ENCODE results near the gene SULT2A1.
"Not testable (repeated sequence)": the region's sequence is repeated elsewhere in the genome, so short reads cannot be mapped to it uniquely, and the experiment has no call there.

The SULT2A1 gene

GRCh38 chr19:47860602-47861297 is 25.4 kb downstream of the SULT2A1 start:
- Histone ChIP-seq H3K36me3 (ENCODE audit: control insufficient read depth in 1 of 2, insufficient read depth in 2 of 2, low read length in 2 of 2) (no peaks in the 10 kb centered on the region), H3K4me3 (ENCODE audit: low read depth in 1 of 2, low read length in 2 of 2) (no peak overlapping the region), H3K27me3 (ENCODE audit: low read depth, low read length) (no peaks in the 10 kb centered on the region), H3K4me1 (ENCODE audit: control insufficient read depth in 1 of 2, insufficient read depth in 2 of 2, low read length in 2 of 2) (no peaks in the 10 kb centered on the region), H3K9me3 (ENCODE audit: control insufficient read depth in 1 of 2, low read length in 2 of 2) (no peaks in the 10 kb centered on the region), H3K27ac (ENCODE audit: low read length) (no peak overlapping the region)

- H3K4me1 ChIP-seq (ENCODE audit: control insufficient read depth in 1 of 2, insufficient read depth in 2 of 2, low read length in 2 of 2); H3K27ac ChIP-seq (ENCODE audit: low read length); H3K9me3 ChIP-seq (ENCODE audit: control insufficient read depth in 1 of 2, low read length in 2 of 2); H3K36me3 ChIP-seq (ENCODE audit: control insufficient read depth in 1 of 2, insufficient read depth in 2 of 2, low read length in 2 of 2); H3K27me3 ChIP-seq (ENCODE audit: low read depth, low read length); H3K4me3 ChIP-seq (ENCODE audit: low read depth in 1 of 2, low read length in 2 of 2): not testable (repeated sequence)
Measured at GRCh38 chr19:47859838-47860237, 26.3 kb downstream of the SULT2A1 start.

- not testable (repeated sequence) for H3K27me3 ChIP-seq (ENCODE audit: low read depth, low read length); H3K4me3 ChIP-seq (ENCODE audit: low read depth in 1 of 2, low read length in 2 of 2); H3K36me3 ChIP-seq (ENCODE audit: control insufficient read depth in 1 of 2, insufficient read depth in 2 of 2, low read length in 2 of 2); H3K27ac ChIP-seq (ENCODE audit: low read length); H3K4me1 ChIP-seq (ENCODE audit: control insufficient read depth in 1 of 2, insufficient read depth in 2 of 2, low read length in 2 of 2); H3K9me3 ChIP-seq (ENCODE audit: control insufficient read depth in 1 of 2, low read length in 2 of 2)
Measured at GRCh38 chr19:47858646-47859285, 27.3 kb downstream of the SULT2A1 start, which contains the start of gene TPRX2. TSS of gene TPRX2 (plus strand) at chr19:47859235. CDS start at chr19:47859247, 12 bp downstream.

GRCh38 chr19:47858231-47858630 is 27.9 kb downstream of the SULT2A1 start:
- not testable (repeated sequence) for H3K9me3 ChIP-seq (ENCODE audit: control insufficient read depth in 1 of 2, low read length in 2 of 2); H3K4me1 ChIP-seq (ENCODE audit: control insufficient read depth in 1 of 2, insufficient read depth in 2 of 2, low read length in 2 of 2); H3K4me3 ChIP-seq (ENCODE audit: low read depth in 1 of 2, low read length in 2 of 2); H3K27ac ChIP-seq (ENCODE audit: low read length); H3K27me3 ChIP-seq (ENCODE audit: low read depth, low read length); H3K36me3 ChIP-seq (ENCODE audit: control insufficient read depth in 1 of 2, insufficient read depth in 2 of 2, low read length in 2 of 2)

GRCh38 chr19:47854459-47854858 is 31.7 kb downstream of the SULT2A1 start:
- Histone ChIP-seq H3K36me3 (ENCODE audit: control insufficient read depth in 1 of 2, insufficient read depth in 2 of 2, low read length in 2 of 2) (no peaks in the 10 kb centered on the region), H3K4me3 (ENCODE audit: low read depth in 1 of 2, low read length in 2 of 2) (no peak overlapping the region), H3K27ac (ENCODE audit: low read length) (no peak overlapping the region), H3K4me1 (ENCODE audit: control insufficient read depth in 1 of 2, insufficient read depth in 2 of 2, low read length in 2 of 2) (no peaks in the 10 kb centered on the region), H3K27me3 (ENCODE audit: low read depth, low read length) (peaks cover 12% of the 10 kb centered on the region), H3K9me3 (ENCODE audit: control insufficient read depth in 1 of 2, low read length in 2 of 2) (no peaks in the 10 kb centered on the region)

- Histone ChIP-seq H3K27ac (ENCODE audit: low read length) (no peak overlapping the region), H3K36me3 (ENCODE audit: control insufficient read depth in 1 of 2, insufficient read depth in 2 of 2, low read length in 2 of 2) (no peaks in the 10 kb centered on the region), H3K9me3 (ENCODE audit: control insufficient read depth in 1 of 2, low read length in 2 of 2) (no peaks in the 10 kb centered on the region), H3K4me3 (ENCODE audit: low read depth in 1 of 2, low read length in 2 of 2) (no peak overlapping the region), H3K4me1 (ENCODE audit: control insufficient read depth in 1 of 2, insufficient read depth in 2 of 2, low read length in 2 of 2) (no peaks in the 10 kb centered on the region), H3K27me3 (ENCODE audit: low read depth, low read length) (peaks cover 22% of the 10 kb centered on the region)
Measured at GRCh38 chr19:47853003-47853402, 33.1 kb downstream of the SULT2A1 start.

GRCh38 chr19:47848823-47849473 is 37.2 kb downstream of the SULT2A1 start:
- Histone ChIP-seq H3K4me1 (ENCODE audit: control insufficient read depth in 1 of 2, insufficient read depth in 2 of 2, low read length in 2 of 2) (no peaks in the 10 kb centered on the region), H3K36me3 (ENCODE audit: control insufficient read depth in 1 of 2, insufficient read depth in 2 of 2, low read length in 2 of 2) (no peaks in the 10 kb centered on the region), H3K9me3 (ENCODE audit: control insufficient read depth in 1 of 2, low read length in 2 of 2) (no peaks in the 10 kb centered on the region), H3K27ac (ENCODE audit: low read length) (no peak overlapping the region), H3K27me3 (ENCODE audit: low read depth, low read length) (peaks cover 17% of the 10 kb centered on the region), H3K4me3 (ENCODE audit: low read depth in 1 of 2, low read length in 2 of 2) (no peak overlapping the region)

- Histone ChIP-seq H3K4me1 (ENCODE audit: control insufficient read depth in 1 of 2, insufficient read depth in 2 of 2, low read length in 2 of 2) (no peaks in the 10 kb centered on the region), H3K4me3 (ENCODE audit: low read depth in 1 of 2, low read length in 2 of 2) (no peak overlapping the region), H3K9me3 (ENCODE audit: control insufficient read depth in 1 of 2, low read length in 2 of 2) (no peaks in the 10 kb centered on the region), H3K36me3 (ENCODE audit: control insufficient read depth in 1 of 2, insufficient read depth in 2 of 2, low read length in 2 of 2) (no peaks in the 10 kb centered on the region), H3K27ac (ENCODE audit: low read length) (no peak overlapping the region), H3K27me3 (ENCODE audit: low read depth, low read length) (peaks cover 17% of the 10 kb centered on the region)
Measured at GRCh38 chr19:47848425-47848822, 37.7 kb downstream of the SULT2A1 start.

GRCh38 chr19:47842941-47843340 is 43.2 kb downstream of the SULT2A1 start:
- H3K9me3 ChIP-seq (ENCODE audit: control insufficient read depth in 1 of 2, low read length in 2 of 2), result no peaks in the 10 kb centered on the region
- H3K27ac ChIP-seq (ENCODE audit: low read length), result no peak overlapping the region
- H3K4me1 ChIP-seq (ENCODE audit: control insufficient read depth in 1 of 2, insufficient read depth in 2 of 2, low read length in 2 of 2), result no peaks in the 10 kb centered on the region
- H3K27me3 ChIP-seq (ENCODE audit: low read depth, low read length), result no peaks in the 10 kb centered on the region
- H3K36me3 ChIP-seq (ENCODE audit: control insufficient read depth in 1 of 2, insufficient read depth in 2 of 2, low read length in 2 of 2), result no peaks in the 10 kb centered on the region
- no peak overlapping the region for H3K4me3 ChIP-seq (ENCODE audit: low read depth in 1 of 2, low read length in 2 of 2)

GRCh38 chr19:47839913-47840312 is 46.2 kb downstream of the SULT2A1 start:
- no peaks in the 10 kb centered on the region for H3K27me3 ChIP-seq (ENCODE audit: low read depth, low read length)
- no peak overlapping the region for H3K27ac ChIP-seq (ENCODE audit: low read length)
- no peaks in the 10 kb centered on the region for H3K4me1 ChIP-seq (ENCODE audit: control insufficient read depth in 1 of 2, insufficient read depth in 2 of 2, low read length in 2 of 2)
- H3K4me3 ChIP-seq (ENCODE audit: low read depth in 1 of 2, low read length in 2 of 2), result no peak overlapping the region
- no peaks in the 10 kb centered on the region for H3K9me3 ChIP-seq (ENCODE audit: control insufficient read depth in 1 of 2, low read length in 2 of 2)
- no peaks in the 10 kb centered on the region for H3K36me3 ChIP-seq (ENCODE audit: control insufficient read depth in 1 of 2, insufficient read depth in 2 of 2, low read length in 2 of 2)

GRCh38 chr19:47839411-47839810 is 46.7 kb downstream of the SULT2A1 start:
- H3K9me3 ChIP-seq (ENCODE audit: control insufficient read depth in 1 of 2, low read length in 2 of 2), result no peaks in the 10 kb centered on the region
- no peaks in the 10 kb centered on the region for H3K4me1 ChIP-seq (ENCODE audit: control insufficient read depth in 1 of 2, insufficient read depth in 2 of 2, low read length in 2 of 2)
- H3K27ac ChIP-seq (ENCODE audit: low read length), result no peak overlapping the region
- no peak overlapping the region for H3K4me3 ChIP-seq (ENCODE audit: low read depth in 1 of 2, low read length in 2 of 2)
- H3K27me3 ChIP-seq (ENCODE audit: low read depth, low read length), result no peaks in the 10 kb centered on the region
- H3K36me3 ChIP-seq (ENCODE audit: control insufficient read depth in 1 of 2, insufficient read depth in 2 of 2, low read length in 2 of 2), result no peaks in the 10 kb centered on the region

Measured in muscle layer of duodenum (tissue), 2 donors.